Inferior parietal cortex (tissue), 1 donor: ENCODE measurements around the gene GDF9.
"Not testable (repeated sequence)": the region's sequence is repeated elsewhere in the genome, so short reads cannot be mapped to it uniquely, and the experiment has no call there.

Experiments
- DNase-seq: peaks from one replicate; pipeline ENCODE4 v3.0.0-alpha.2; 2016; ENCODE audit errors: extremely low spot score

Gene GDF9

GRCh38 chr5:132872788-132873118 lies 6.5 kb upstream of the GDF9 start:
- DNase-seq, result no peak

- DNase-seq, result no peak
Observed at GRCh38 chr5:132871459-132872284, 5.4 kb upstream of the GDF9 start.

GRCh38 chr5:132870801-132871200 lies 4.5 kb upstream of the GDF9 start:
- no peak for DNase-seq

GRCh38 chr5:132868754-132869153 lies 2.5 kb upstream of the GDF9 start:
- no peak for DNase-seq

GRCh38 chr5:132867046-132867451 lies 780 bp upstream of the GDF9 start:
- no peak for DNase-seq

- DNase-seq, result peak; percentile 28
Observed at GRCh38 chr5:132865668-132866341, 464 bp downstream of the GDF9 start.

- no peak for DNase-seq
Observed at GRCh38 chr5:132860742-132861141, 5.5 kb downstream of the GDF9 start.

GRCh38 chr5:132859889-132860437 lies 6.3 kb downstream of the GDF9 start:
- DNase-seq, result no peak

GRCh38 chr5:132856011-132856410 lies 10.3 kb downstream of the GDF9 start:
- DNase-seq, result no peak

- not testable (repeated sequence) for DNase-seq
Observed at GRCh38 chr5:132854992-132855391, 11.3 kb downstream of the GDF9 start.

GRCh38 chr5:132854301-132854700 lies 12.0 kb downstream of the GDF9 start:
- DNase-seq, result no peak

- DNase-seq, result no peak
Observed at GRCh38 chr5:132853790-132854189, 12.5 kb downstream of the GDF9 start.

- DNase-seq, result no peak
Observed at GRCh38 chr5:132853323-132853722, 12.9 kb downstream of the GDF9 start.

- no peak for DNase-seq
Observed at GRCh38 chr5:132850066-132850465, 16.2 kb downstream of the GDF9 start.

GRCh38 chr5:132849347-132849746 lies 16.9 kb downstream of the GDF9 start:
- no peak for DNase-seq

GRCh38 chr5:132848270-132848669 lies 18.0 kb downstream of the GDF9 start:
- no peak for DNase-seq

- DNase-seq, result no peak
Observed at GRCh38 chr5:132841305-132841704, 25.0 kb downstream of the GDF9 start.

- DNase-seq, result no peak
Observed at GRCh38 chr5:132840896-132841295, 25.4 kb downstream of the GDF9 start.

- DNase-seq, result no peak
Observed at GRCh38 chr5:132840313-132840712, 26.0 kb downstream of the GDF9 start.

GRCh38 chr5:132839426-132840301 lies 26.6 kb downstream of the GDF9 start:
- DNase-seq, result no peak

GRCh38 chr5:132838516-132839282 lies 27.6 kb downstream of the GDF9 start:
- DNase-seq, result no peak
